HG02610 (cell line): ENCODE data around the gene RPL36.
"Not testable (repeated sequence)": the region's sequence is repeated elsewhere in the genome, so short reads cannot be mapped to it uniquely, and the experiment has no call there.

Experiments
- ATAC-seq: cut with Tn5 transposase; IDR thresholded peaks from one replicate; pipeline ENCODE4 v1.9.1; 2021; ENCODE audit warnings: mild to moderate bottlenecking, moderate library complexity; ENCODE audit not compliant: unreplicated experiment

Gene RPL36

DNA sequence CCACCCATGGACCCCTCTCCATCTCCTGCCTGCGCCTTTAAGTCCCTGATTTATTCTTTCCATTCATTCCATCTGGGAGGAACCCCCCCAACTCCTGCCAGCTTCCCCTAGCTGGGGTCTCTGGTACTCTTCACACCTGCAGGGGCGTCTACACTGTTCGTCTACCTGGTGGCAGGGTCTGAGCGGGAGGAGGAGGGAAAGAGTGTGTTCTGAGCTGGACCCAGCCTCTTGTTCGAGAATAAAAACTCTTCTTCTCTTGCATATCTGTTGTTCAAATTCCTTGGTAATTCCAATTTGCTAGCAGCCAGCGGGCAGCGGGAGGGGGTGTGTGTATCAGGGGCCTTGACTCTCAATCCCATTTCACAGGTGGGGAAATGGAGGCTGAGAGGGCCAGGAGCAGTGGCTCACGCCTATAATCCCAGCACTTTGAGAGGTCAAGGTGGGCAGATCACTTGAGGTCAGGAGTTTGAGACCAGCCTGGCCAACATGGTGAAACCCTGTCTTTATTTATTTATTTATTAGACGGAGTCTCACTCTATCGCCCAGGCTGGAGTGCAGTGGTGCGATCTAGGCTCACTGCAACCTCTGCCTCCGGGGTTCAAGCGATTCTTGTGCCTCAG, 1.7 kb upstream of the RPL36 start:
- ATAC-seq: not testable (repeated sequence)

GRCh38 chr19:5690955-5691821, 1.1 kb downstream of the RPL36 start:
- no peak for ATAC-seq

DNA sequence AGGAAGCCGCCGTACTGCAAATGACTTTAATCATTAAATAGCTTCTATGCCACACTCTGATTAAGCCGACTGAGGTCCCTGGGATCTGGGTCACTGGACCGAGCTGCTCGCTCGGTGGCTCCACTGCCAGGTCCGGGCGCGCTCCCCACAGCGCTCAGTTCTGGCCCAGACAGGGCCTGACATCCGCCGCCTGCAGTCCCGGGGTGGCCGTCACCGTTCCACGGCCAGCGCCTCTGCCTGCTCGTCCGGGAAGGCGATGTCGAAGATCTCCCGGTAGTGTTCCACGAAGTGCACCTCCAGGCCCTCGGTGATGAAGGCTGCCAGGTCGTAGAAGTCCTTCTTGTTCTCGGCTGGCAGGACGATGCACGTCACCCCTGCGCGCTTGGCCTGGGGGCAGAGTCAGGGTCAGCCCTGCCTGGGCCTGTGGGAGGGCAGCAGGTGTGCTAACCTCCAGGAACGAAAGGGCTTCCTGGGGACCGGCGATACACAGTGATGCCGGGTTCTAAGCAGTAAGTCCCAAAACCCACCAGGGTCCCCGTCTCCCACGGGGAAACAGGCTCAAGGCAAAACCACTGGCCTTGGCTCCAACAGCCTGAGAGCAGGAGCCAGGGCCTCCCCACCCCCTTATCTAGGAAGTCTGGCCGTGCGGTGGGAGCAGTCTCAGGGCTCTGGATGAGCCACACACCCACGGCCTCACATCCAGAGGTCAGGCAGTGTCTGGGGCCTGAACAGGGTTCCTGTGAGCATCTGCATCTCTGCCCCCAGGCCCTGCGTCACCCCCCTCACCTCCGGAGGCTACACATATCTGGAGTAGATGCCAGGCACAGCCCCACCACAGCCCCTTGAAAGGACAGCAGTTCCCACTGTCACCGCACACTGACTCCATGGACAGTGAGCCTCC, 2.0 kb downstream of the RPL36 start:
- no peak for ATAC-seq

DNA sequence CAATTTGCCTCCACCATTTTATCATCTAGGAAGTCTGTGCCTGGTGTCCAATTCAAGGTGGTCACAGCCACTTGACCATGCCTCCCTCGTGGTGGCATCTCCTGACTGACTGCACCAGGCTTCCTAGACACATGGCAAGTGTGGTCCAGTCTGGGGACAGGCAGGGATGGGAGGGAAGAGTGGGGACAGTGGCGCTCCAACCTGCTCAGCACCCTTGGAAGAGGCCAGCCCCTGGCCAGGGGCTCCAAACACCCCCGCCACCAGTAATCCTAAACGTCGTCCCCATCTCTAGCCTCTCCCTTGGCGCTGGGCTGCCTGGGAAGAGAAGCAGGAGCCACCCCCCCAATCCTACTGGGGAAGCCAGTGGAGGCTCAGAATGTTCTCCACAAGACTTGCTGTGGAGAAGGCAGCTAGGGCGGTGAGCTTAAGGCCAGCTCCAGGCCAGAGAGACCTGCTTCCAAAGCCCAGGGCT, 2.7 kb downstream of the RPL36 start:
- no peak for ATAC-seq

- no peak for ATAC-seq
These were observed 3.4 kb downstream of the RPL36 start for GRCh38 chr19:5693195-5694166.

DNA sequence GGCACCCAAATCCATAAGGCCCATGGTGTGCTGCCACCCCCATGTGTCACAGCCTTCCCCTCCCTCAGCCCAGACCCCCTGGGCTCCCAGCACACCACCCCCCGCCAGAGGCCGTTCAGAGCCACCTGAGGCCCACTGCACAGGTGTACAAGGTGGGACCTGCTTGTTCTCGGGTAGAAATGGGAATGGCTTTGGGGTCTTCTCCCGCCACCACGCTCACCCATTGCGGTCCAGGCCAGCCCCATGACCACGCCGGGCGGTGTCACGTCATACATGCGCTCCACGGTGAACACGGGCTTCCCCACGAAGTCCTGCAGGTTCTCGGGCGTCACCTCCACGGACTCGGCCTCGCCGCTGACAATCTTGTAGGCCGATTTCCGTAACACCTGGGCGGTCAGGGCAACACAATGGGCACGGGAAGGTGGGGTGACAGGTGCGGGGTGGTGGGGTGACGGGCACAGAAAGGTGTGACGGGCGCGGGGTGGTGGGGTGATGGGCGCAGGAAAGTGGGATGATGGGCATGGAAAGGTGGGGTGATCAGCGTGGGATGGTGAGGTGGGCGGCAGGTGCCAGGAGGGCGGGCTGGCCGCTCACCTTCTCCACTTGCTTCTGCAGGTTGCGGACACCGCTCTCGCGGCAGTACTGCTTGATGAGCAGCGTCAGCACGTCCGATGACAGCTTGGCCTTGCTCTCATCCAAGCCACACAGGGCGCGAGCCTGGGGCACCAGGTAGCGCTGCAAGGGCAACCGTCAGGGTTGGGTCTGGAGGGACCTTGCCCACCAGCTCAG, 4.3 kb downstream of the RPL36 start:
- ATAC-seq: no peak

DNA sequence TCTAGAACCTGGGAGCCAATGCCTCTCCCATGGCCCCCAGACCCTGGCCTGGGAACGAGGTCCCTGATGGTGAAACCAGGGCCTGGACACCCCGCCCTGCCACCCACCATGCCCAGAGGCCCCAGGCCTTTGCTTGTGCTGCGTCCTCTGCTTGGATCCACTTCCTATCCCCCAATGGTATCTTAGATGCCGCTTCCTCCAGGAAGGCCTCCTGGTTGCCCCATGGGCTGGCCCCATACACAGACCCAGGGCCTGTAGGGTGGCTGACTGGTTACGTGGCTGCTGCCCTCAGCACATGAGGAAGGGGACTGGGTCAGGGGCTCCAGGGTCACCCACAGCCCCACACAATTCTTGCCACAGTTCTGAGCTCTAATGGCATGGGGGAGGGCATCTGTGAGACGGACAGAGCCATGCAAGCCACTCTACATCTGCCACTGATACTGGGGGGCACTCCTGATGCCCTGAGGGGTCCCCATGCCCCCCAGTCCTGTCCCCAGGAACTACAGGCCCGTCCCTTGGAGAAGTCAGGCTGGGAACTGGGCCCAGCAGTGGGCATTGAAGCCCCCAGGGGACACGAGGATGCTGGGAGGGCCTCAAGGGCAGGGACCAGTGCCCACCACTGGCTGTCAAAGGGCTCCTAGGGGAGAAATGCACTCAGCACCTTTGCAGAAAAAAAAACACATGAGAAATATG, 5.0 kb downstream of the RPL36 start:
- ATAC-seq: no peak

DNA sequence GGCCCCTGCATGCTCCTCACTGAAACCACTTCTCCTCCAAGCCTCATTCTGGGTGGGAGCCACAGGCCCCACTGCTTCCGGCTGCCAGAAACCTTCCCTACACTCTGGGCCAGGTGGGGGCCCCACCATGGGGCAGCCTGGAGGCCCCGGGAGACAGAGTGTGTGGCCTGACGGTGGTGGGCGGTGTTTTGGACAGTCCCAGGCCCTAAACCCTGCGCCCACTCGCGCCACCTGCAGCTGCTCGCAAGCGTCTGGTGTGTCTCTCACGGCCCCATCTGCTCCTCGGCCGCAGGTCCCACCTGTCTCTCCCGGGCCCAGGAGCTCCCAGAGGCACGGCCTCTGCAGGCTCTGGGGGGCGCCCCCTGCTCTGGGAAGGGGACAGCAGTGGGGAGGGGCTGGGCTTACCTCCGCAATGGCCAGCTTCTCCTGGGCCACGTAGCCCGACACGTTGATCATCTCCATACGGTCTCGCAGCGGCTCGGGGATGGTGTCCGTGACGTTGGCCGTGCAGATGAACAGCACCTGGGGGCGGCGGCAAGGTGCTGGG, 5.6 kb downstream of the RPL36 start:
- no peak for ATAC-seq

DNA sequence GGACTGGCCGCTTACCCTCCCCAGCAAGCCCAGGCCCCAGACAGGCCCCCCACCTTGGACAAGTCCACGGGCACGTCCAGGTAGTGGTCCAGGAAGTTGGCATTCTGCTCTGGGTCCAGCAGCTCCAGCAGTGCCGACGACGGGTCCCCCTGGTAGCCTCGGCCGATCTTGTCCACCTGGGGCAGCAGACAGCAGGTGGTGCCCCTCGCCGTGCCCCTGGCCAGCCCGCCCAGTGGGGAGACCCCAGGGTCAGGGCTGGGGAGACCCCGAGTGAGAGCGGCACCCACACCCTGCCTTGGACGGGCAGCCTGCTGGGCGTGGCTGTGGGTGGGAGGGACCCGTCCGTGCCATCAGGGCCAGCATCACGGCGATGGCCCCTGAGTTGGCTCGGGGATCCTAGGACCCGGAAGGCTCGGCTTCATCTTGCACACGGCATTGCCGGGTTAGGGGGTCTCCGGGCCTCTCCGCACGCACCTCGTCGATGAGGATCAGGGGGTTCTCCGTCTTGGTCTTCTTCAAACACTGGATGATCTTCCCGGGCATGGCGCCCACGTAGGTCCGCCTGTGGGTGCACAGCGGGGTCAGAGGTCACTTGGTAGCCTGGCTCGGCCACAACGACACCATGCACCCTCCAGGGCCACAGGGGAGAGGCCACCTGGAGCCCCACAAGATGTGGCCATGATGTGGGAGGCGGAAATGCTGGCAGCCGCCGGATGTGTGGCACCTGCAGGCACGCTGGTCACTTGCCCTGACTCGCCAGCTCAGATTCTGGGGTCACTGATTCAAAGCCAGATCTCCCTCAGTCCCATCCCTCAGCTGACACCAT, 6.3 kb downstream of the RPL36 start:
- ATAC-seq: no peak

DNA sequence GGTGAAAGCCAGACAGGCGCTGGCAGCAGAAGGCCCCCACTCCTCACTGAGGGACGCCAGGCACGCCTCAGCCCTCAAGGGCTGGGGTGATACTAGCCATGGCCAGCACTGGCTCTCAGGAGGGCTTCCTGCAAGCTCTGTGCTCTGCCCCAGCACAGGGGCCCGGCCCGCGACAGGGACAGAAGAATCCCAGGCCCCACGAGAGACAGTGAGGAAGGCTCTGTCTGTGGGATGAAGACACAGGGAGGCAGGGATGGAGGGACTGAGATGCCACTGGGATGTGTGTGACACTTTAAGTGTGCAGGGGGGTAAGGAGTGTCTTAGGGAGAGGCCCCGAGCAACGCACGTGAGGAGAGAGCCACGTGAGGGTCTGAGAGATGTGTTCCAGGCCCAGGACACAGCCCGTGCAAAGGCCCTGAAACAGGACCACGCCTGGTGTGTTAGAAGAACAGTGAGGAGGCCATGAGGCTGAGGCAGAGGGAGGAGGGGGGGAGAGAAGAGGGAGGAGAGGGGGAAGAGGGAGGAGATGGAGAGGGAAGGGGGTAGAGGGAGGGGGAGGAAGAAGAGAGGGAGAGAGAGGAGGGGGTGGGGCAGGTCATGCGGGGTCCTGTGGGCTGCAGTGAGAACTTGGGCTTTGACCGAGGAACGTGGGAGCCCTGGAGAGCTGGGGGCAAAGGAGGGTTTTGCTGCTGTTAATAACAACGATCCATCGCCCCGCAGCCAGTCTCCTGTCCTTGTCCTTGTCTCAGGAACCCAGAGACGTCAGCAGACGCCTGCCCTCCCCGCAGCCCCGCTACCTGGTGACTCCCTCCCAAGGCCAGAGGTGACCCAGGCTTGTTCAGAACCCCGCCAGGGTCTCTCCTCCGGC, 7.2 kb downstream of the RPL36 start:
- no peak for ATAC-seq

- no peak for ATAC-seq
These were observed 8.0 kb downstream of the RPL36 start for GRCh38 chr19:5697890-5698634.

DNA sequence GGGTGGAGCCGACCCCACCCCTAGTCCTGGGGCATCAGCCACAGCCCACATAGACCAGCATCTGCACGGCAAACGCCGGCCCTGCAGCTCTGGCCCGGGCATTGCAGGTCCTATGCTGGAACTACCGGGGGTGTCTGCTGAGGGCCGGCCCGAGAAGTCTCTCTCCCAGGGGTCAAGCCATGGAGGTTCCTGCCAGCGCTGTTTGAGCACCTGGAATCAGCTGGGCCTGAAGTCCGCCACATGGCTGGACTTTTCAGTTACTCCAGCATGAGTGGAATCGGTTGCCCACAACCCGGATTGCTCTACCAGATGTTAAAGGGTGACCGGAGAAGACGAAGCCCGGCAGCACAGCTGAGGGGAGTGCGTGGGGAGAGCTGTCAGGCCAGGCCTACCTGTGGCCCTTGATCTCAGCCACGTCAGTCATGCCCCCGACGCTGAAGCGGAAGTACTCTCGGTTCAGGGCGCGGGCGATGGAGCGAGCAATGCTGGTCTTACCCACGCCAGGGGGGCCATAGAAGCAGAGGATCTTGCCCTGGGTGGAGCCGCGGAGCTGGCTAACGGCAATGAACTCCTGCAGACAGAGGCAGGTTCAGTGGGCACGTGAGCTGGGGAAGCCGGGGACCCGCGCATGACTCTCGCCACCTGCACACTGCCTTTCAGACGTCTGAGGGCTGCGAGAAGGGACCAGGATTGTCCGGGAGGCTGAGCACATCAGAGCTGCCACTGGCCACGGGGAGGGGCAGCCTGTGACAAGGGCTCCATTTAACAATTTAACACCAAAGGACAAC, 8.7 kb downstream of the RPL36 start:
- no peak for ATAC-seq

DNA sequence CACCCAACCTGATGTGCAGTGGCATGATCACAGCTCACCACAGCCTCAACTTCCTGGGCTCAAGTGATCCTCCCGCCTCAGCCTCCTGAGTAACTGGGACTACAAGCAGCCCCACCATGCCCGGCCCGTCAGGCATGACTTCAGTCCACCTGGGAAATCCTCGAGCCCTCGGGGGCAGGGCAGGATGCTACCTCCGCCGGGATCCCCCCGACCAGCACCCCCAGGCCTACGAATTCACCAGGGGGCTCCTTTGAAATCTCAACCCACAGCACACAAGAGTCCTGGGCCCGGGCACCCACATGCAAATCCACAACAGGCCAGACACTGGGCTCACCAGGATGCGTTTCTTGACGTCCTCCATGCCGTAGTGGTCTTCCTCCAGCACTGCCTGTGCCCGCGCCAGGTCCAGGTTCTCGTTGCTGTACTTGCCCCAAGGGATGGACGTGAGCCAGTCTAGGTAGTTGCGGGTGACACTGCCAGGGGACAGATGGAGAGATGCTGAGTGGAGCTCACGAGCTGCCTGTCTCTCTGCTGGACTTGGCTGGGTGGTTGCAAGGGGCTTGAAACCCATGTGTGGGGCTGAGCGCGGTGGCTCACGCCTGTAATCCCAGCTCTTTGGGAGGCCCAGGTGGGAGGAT, 10.5 kb downstream of the RPL36 start:
- no peak for ATAC-seq

DNA sequence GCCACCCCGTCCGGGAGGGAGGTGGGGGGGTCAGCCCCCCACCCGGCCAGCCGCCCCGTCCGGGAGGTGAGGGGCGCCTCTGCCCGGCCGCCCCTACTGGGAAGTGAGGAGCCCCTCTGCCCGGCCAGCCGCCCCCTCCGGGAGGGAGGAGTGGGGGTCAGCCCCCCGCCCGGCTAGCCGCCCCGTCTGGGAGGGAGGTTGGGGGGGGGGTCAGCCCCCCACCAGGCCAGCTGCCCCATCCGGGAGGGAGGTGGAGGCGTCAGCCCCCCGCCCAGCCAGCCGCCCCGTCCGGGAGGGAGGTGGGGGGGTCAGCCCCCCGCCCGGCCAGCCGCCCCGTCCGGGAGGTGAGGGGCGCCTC, 11.9 kb downstream of the RPL36 start:
- not testable (repeated sequence) for ATAC-seq
